ENCODE results near the gene EGF. TPM values are rescaled to one million over a fixed set of nuclear protein-coding genes. Genes with fewer than 3 reads are reported as not detected.

EGF gene
- total and polyA plus RNA-seq, 12 donors, result 0.54 to 16.4 (median 11.7) TPM

- peaks cover 0 to 13% (median 0%) of the 10 kb centered on the region in 9 donors for H3K4me1 ChIP-seq
- H3K27ac ChIP-seq, result no peak overlapping the region
- DNase-seq (no peak), ATAC-seq (no peak)
- no peaks in the 10 kb centered on the region for H3K9me3 ChIP-seq
- peaks cover 0 to 5% (median 0%) of the 10 kb centered on the region in 7 donors for H3K27me3 ChIP-seq
- TF ChIP-seq, protein P1, sequence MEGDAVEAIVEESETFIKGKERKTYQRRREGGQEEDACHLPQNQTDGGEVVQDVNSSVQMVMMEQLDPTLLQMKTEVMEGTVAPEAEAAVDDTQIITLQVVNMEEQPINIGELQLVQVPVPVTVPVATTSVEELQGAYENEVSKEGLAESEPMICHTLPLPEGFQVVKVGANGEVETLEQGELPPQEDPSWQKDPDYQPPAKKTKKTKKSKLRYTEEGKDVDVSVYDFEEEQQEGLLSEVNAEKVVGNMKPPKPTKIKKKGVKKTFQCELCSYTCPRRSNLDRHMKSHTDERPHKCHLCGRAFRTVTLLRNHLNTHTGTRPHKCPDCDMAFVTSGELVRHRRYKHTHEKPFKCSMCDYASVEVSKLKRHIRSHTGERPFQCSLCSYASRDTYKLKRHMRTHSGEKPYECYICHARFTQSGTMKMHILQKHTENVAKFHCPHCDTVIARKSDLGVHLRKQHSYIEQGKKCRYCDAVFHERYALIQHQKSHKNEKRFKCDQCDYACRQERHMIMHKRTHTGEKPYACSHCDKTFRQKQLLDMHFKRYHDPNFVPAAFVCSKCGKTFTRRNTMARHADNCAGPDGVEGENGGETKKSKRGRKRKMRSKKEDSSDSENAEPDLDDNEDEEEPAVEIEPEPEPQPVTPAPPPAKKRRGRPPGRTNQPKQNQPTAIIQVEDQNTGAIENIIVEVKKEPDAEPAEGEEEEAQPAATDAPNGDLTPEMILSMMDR (IDR thresholded peaks at IDR 0.05), result no peak
- intact Hi-C loops (cut with DNase I), result no loop called here
- H3K36me3 ChIP-seq, result no peaks in the 10 kb centered on the region
- H3K4me3 ChIP-seq, result no peak overlapping the region
- 71 to 75% methylated on average over 2 of the region's 2 CpGs for WGBS, 2 donors
Measured at GRCh38 chr4:110061076-110061475, 148.4 kb downstream of the EGF start.

Other genes with a start within 250 kb of the EGF start
- 10 to 100 TPM in 1 of 10 donors, 1 to 10 TPM in 9; 3.0 to 10.2 (median 6.2) TPM for gene CASP6, start 209.4 kb upstream of the EGF start, total RNA-seq
- 1 to 10 TPM; 4.7 to 6.7 TPM for gene CASP6, start 209.4 kb upstream of the EGF start, polyA plus RNA-seq
- 100 to 1,000 TPM in 1 of 10 donors, 10 to 100 TPM in 9; 39.4 to 100 (median 50.3) TPM for gene PLA2G12A, start 182.8 kb upstream of the EGF start, total RNA-seq
- 10 to 100 TPM; 14.3 to 33.3 TPM for gene PLA2G12A, start 182.8 kb upstream of the EGF start, polyA plus RNA-seq
- 10 to 100 TPM in 4 of 10 donors, 1 to 10 TPM in 6; 5.2 to 16.6 (median 9.8) TPM for gene CFI, start 110.9 kb upstream of the EGF start, total RNA-seq
- 10 to 100 TPM; 11.8 to 12.6 TPM for gene CFI, start 110.9 kb upstream of the EGF start, polyA plus RNA-seq
- gene GAR1, start 97.1 kb upstream of the EGF start, total RNA-seq, result 10 to 100 TPM in 3 of 10 donors, 1 to 10 TPM in 7; 6.8 to 12.3 (median 9.2) TPM
- gene GAR1, start 97.1 kb upstream of the EGF start, polyA plus RNA-seq, result 10 to 100 TPM in 1 of 2 donors, 1 to 10 TPM in 1; 9.6 to 17.2 TPM
- not detected for gene RRH, start 84.9 kb upstream of the EGF start, total RNA-seq
- gene RRH, start 84.9 kb upstream of the EGF start, polyA plus RNA-seq, result under 1 TPM in 1 of 2 donors, not detected in 1; 0.03 TPM
- gene LRIT3, start 64.8 kb upstream of the EGF start, total RNA-seq, result under 1 TPM in 2 of 10 donors, not detected in 8; 0.06 to 0.07 TPM
- under 1 TPM; 0.03 to 0.15 TPM for gene LRIT3, start 64.8 kb upstream of the EGF start, polyA plus RNA-seq